ENCODE data around the gene RPL13A.

- TF ChIP-seq EP300 (IDR thresholded peaks at IDR 0.05) (no peak), POLR2A (IDR thresholded peaks at IDR 0.05) (no peak)
Observed at GRCh38 chr19:49472936-49473335, 14.5 kb upstream of the RPL13A start.

All from tibial nerve (tissue), 3 donors.